Esophagus muscularis mucosa (tissue), 4 donors: ENCODE measurements around the gene ECE1. TPM values are rescaled to one million over a fixed set of nuclear protein-coding genes. Genes with fewer than 3 reads are reported as not detected.
A peak's percentile ranks its signal among the peaks of the same experiment; 100 is the strongest.

Experiments
- DNase-seq: peaks from one replicate; pipeline ENCODE4 v3.0.0-alpha.2; 2017; ENCODE audit errors: extremely low spot score
- H3K27ac ChIP-seq, 4 donors: fragments of 200-600 bp; sonication (generic); replicated peaks in 1 of 4; 1 replicate in 3 of 4; 2 replicates in 1 of 4; pipeline ENCODE4 v1.5.1; 2016 to 2019; ENCODE audit warnings: mild to moderate bottlenecking in 1 of 4
- H3K27me3 ChIP-seq, 4 donors: fragments of 200-600 bp; sonication (generic); one replicate each; pipeline versions ENCODE4 v1.5.1 to v1.6.0; 2016 to 2019
- H3K36me3 ChIP-seq, 4 donors: fragments of 200-600 bp; sonication (generic); one replicate each; pipeline ENCODE4 v1.5.1; 2016 to 2019
- H3K4me1 ChIP-seq, 4 donors: fragments of 200-600 bp; sonication (generic); one replicate each; pipeline ENCODE4 v1.5.1; 2016 to 2019
- H3K4me3 ChIP-seq, 4 donors: fragments of 200-600 bp; sonication (generic); 1 replicate in 2 of 4; 2 replicates in 2 of 4; pipeline ENCODE4 v1.5.1; 2016 to 2019; ENCODE audit warnings: mild to moderate bottlenecking in 4 of 4, moderate library complexity in 1 of 4
- H3K9me3 ChIP-seq, 4 donors: fragments of 200-600 bp; sonication (generic); 1 replicate in 3 of 4; 2 replicates in 1 of 4; pipeline ENCODE4 v1.5.1; 2016 to 2019
- EP300 ChIP-seq: sonication (generic); formaldehyde crosslinking; IDR thresholded peaks from one replicate; pipeline ENCODE4 v1.6.1; 2017; ENCODE audit warnings: antibody characterized with exemption
- POLR2A ChIP-seq: fragments of 450-650 bp; IDR thresholded peaks from one replicate; pipeline ENCODE4 v1.6.1; 2017; ENCODE audit warnings: antibody characterized with exemption, moderate library complexity, mild to moderate bottlenecking, low read depth
- POLR2AphosphoS5 ChIP-seq, 2 donors: sonication (generic); formaldehyde crosslinking; IDR thresholded peaks; one replicate each; pipeline ENCODE4 v1.6.1; 2017; ENCODE audit warnings: antibody characterized with exemption in 2 of 2
- WGBS: methylation state at CpG from one replicate; pipeline ENCODE4 v1.1.5; 2018; 5-methylcytosine and 5-hydroxymethylcytosine counted together
- intact Hi-C: fragments of 100-400 bp; cut with DNase I; formaldehyde crosslinking; loops from one replicate; pipeline ENCODE4 v1.15.1; 2023
- total RNA-seq, 4 donors: library from RNA; depleted of rRNA; stranded (reverse); fragments of >200 nt; gene quantifications; one replicate each; pipeline versions ENCODE4 v1.1.0 to v1.2.1, GENCODE V29; 2016
- TF ChIP-seq, protein P1 (sequence below), 3 experiments: fragments of 200-600 bp in 2 of 3; fragments of 450-650 bp in 1 of 3; sonication (generic) in 2 of 3; IDR thresholded peaks; one replicate each; pipeline ENCODE4 v1.5.1; 2017 to 2019; ENCODE audit warnings: antibody characterized with exemption in 3 of 3, mild to moderate bottlenecking in 2 of 3, moderate library complexity in 1 of 3

The ECE1 gene
- total RNA-seq, 4 donors from 2014 or later, result 53.6 to 101 (median 80.7) TPM

DNA sequence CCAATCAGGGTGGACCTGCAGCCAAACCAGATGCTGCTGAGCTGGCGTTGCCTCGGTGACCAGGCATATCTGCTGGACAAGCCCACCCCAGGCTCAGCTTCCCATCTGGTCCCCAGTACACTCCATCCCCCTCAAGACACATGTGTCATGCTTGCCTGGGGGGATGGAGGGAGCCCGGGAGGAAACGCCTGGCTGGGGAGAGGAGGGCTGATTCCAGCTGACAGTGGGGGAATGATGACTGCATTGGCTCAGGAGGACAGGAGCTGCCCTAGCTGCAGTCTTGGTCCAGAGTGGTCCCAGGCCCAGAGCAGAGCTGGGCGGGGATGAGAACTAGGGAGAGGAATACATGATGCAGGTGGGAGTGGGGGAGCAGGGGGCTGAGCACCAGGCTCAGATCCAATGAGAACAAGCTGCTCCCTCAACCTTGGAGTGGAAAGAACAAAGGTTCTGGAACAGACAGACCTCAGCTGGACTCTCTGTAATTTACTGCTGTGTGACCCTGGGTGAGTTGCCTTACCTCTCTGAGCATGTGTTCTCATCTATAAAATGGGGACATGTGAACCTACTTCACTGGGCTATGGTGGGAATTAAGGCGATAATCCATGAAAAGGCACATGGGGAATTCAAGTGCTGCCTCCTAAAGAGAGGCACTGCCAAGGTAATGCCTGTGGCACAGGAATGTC lies 23.1 kb upstream of the ECE1 start:
- H3K36me3 ChIP-seq, result no peaks in the 10 kb centered on the region
- H3K9me3 ChIP-seq, result no peaks in the 10 kb centered on the region
- H3K4me1 ChIP-seq, result peaks cover 46 to 96% (median 89%) of the 10 kb centered on the region in 4 donors
- no peak overlapping the region for H3K4me3 ChIP-seq
- intact Hi-C loops, result no loop called here
- 55% methylated on average over 6 of the region's 6 CpGs for WGBS
- TF ChIP-seq EP300, result no peak
- TF ChIP-seq, protein P1, sequence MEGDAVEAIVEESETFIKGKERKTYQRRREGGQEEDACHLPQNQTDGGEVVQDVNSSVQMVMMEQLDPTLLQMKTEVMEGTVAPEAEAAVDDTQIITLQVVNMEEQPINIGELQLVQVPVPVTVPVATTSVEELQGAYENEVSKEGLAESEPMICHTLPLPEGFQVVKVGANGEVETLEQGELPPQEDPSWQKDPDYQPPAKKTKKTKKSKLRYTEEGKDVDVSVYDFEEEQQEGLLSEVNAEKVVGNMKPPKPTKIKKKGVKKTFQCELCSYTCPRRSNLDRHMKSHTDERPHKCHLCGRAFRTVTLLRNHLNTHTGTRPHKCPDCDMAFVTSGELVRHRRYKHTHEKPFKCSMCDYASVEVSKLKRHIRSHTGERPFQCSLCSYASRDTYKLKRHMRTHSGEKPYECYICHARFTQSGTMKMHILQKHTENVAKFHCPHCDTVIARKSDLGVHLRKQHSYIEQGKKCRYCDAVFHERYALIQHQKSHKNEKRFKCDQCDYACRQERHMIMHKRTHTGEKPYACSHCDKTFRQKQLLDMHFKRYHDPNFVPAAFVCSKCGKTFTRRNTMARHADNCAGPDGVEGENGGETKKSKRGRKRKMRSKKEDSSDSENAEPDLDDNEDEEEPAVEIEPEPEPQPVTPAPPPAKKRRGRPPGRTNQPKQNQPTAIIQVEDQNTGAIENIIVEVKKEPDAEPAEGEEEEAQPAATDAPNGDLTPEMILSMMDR (IDR thresholded peaks at IDR 0.05), result no peak
- no peak for TF ChIP-seq POLR2AphosphoS5 (IDR thresholded peaks at IDR 0.05)
- TF ChIP-seq POLR2A, result no peak
- peak overlapping the region; percentile 31 to 88 (median 70) for H3K27ac ChIP-seq
- DNase-seq, result no peak
- H3K27me3 ChIP-seq, result no peaks in the 10 kb centered on the region

DNA sequence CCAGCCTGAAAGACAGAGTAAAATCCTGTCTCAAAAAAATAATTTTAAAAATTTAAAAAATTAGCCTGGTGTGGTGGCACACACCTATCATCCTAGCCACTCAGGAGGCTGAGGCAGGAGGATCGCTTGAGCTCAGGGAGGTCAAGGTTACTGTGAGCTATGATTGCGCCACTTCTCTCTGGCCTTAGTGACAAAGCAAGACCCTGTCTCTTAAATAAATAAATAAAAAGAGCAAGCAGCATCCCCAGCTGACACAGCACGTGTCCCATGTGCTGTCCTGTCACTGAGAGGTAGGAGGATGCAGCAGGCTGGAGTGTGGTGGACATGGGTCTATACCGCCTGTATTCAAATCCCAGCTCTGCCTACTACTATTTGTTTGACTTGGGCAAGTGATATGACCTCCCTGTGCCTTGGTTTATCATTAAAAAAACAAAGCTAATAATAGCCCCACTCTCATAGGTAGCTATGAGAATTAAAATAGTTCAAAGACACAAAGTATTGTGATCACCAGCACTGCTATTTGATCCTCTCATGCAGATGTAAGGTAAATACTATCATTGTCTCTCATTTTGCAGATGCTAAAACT lies 22.2 kb upstream of the ECE1 start:
- Histone ChIP-seq H3K9me3 (no peaks in the 10 kb centered on the region), H3K4me1 (peaks cover 46 to 96% (median 89%) of the 10 kb centered on the region in 4 donors), H3K27me3 (no peaks in the 10 kb centered on the region), H3K4me3 (no peak overlapping the region), H3K36me3 (no peaks in the 10 kb centered on the region), H3K27ac (peak overlapping the region in 2 of 4 donors; percentile 24 to 31)
- TF ChIP-seq, protein P1 (IDR thresholded peaks at IDR 0.05), result no peak
- TF ChIP-seq POLR2A (no peak), EP300 (no peak), POLR2AphosphoS5 (IDR thresholded peaks at IDR 0.05) (no peak)
- 84% methylated on average over 4 of the region's 4 CpGs for WGBS
- intact Hi-C loops, result no loop called here
- no peak for DNase-seq

DNA sequence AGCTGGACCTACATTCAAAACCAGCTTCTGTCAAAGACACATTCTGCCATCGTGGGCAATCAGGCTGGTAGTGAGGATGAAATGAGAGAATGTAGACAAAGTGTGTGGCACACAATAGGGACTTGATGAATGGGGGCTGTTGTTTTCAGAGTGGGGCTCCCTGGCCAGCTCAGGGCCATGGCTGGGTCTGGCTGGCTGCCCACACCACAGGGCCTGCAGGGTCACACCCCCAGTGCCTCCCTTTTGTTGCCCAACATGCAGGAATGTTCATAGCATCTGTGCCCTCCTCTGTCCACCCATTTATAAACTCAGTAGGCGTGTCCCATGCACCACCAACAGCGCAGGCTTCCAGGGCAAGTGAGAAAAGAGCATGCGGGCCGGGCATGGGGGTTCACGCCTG lies 20.8 kb upstream of the ECE1 start:
- H3K27ac ChIP-seq, result peak overlapping the region; percentile 75 to 82 (median 76)

DNA sequence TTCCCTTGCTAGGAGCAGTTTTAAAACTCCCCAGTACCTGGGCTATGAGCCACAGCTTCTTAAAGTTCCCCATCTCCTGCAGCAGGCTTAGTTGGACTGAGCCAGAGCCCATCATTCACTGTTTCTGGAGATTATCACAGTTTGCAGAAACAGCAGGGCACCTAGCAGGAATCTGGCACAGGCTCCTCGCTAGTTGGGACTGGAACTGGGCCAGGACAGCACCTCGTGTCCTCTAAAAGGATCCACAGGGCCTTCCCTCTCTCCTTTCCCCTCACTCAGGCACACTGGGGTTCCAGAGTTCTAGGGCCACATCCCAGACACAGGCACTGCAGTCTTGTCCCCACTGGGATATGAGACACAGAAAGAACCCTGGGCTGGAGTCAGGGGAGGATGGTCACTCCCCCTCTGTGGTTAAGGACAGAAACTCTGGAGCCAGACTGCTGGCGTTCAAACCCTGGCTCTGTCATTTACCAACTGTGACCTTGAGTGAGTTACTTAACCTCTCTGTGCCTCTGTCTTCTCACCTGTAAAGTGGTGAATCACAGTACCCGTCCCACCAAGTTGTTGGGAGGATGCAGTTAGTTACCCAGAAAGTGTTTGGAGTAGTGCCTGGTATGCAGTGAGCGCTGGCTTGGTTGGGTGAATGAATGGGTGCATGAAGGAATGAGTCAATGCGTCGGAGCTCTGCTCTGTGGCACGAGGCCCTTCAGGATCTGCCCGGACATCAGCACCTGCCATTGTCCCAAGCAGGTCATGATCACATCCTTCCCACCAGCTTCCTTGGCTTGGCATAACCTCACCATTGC lies 18.8 kb upstream of the ECE1 start:
- Histone ChIP-seq H3K4me1 (peaks cover 46 to 92% (median 85%) of the 10 kb centered on the region in 4 donors), H3K4me3 (no peak overlapping the region), H3K27ac (peak overlapping the region; percentile 75 to 82 (median 76))

More for the DNA sequence above, 20.8 kb upstream of the ECE1 start:
- 88% methylated on average over 6 of the region's 6 CpGs for WGBS
- Histone ChIP-seq H3K36me3 (no peaks in the 10 kb centered on the region), H3K27me3 (no peaks in the 10 kb centered on the region), H3K4me3 (no peak overlapping the region), H3K4me1 (peaks cover 46 to 93% (median 87%) of the 10 kb centered on the region in 4 donors), H3K9me3 (no peaks in the 10 kb centered on the region)
- no peak for TF ChIP-seq POLR2A
- no peak for DNase-seq
- intact Hi-C loops, result no loop called here

DNA sequence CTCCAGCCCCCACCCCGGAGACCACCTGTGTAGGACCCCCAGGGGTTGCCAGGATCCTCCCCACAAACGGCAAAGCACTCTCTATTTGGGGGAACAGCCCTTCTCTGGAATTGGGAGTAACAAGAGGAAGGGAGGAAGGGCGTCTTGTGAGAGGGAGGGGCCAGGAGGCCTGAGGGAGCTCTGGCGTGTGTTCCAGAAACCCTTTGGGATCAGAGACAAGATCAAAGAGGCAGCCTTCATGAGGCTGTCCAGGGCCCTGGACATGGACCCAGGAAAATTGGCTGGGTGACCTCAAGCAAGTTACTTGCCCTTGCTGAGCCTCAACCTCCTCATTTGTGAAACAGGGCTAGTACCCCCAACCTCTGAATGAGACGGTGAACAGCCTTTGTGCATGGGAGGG lies 18.1 kb upstream of the ECE1 start:
- intact Hi-C loops, result no loop called here
- Histone ChIP-seq H3K27me3 (no peaks in the 10 kb centered on the region), H3K4me1 (peaks cover 45 to 91% (median 83%) of the 10 kb centered on the region in 4 donors), H3K9me3 (no peaks in the 10 kb centered on the region), H3K4me3 (no peak overlapping the region), H3K27ac (peak overlapping the region; percentile 75 to 82 (median 76)), H3K36me3 (no peaks in the 10 kb centered on the region)
- 40% methylated on average over 4 of the region's 5 CpGs for WGBS
- no peak for DNase-seq
- TF ChIP-seq POLR2AphosphoS5 (IDR thresholded peaks at IDR 0.05), result no peak
- TF ChIP-seq EP300, result no peak
- TF ChIP-seq, protein P1 (IDR thresholded peaks at IDR 0.05), result no peak
- no peak for TF ChIP-seq POLR2A

More for the DNA sequence above, 18.8 kb upstream of the ECE1 start:
- no peak for DNase-seq
- Histone ChIP-seq H3K27me3 (no peaks in the 10 kb centered on the region), H3K36me3 (no peaks in the 10 kb centered on the region), H3K9me3 (no peaks in the 10 kb centered on the region)
- TF ChIP-seq POLR2AphosphoS5 (IDR thresholded peaks at IDR 0.05) (peak; percentile 30 to 52), EP300 (no peak)
- intact Hi-C loops, result no loop called here
- WGBS, result 41% methylated on average over 8 of the region's 9 CpGs
